ENCODE data around the gene KCNK7.

The KCNK7 gene

GRCh38 chr11:65576867-65577755 is 18.5 kb downstream of the KCNK7 start:
- no peak for TF ChIP-seq CTCF (IDR thresholded peaks at IDR 0.05)
- no peak overlapping the region for H3K27ac Mint-ChIP-seq
- peaks cover 19% of the 10 kb centered on the region for H3K27me3 Mint-ChIP-seq (ENCODE audit: low read depth, poor library complexity)
- H3K36me3 Mint-ChIP-seq (ENCODE audit: low read depth): no peaks in the 10 kb centered on the region
- H3K4me1 Mint-ChIP-seq: peaks cover 50% of the 10 kb centered on the region
- peak overlapping the region; percentile 72 for H3K4me3 Mint-ChIP-seq
- H3K9me3 Mint-ChIP-seq: no peaks in the 10 kb centered on the region
- no peak for DNase-seq

GRCh38 chr11:65576232-65576866 is 19.3 kb downstream of the KCNK7 start:
- no peak for DNase-seq
- no peaks in the 10 kb centered on the region for H3K9me3 Mint-ChIP-seq
- H3K27ac Mint-ChIP-seq: no peak overlapping the region
- no peak for TF ChIP-seq CTCF (IDR thresholded peaks at IDR 0.05)
- no peaks in the 10 kb centered on the region for H3K36me3 Mint-ChIP-seq (ENCODE audit: low read depth)
- H3K27me3 Mint-ChIP-seq (ENCODE audit: low read depth, poor library complexity): peaks cover 15% of the 10 kb centered on the region
- peak overlapping the region; percentile 72 for H3K4me3 Mint-ChIP-seq
- H3K4me1 Mint-ChIP-seq: peaks cover 57% of the 10 kb centered on the region

- no peaks in the 10 kb centered on the region for H3K9me3 Mint-ChIP-seq
- no peak within 1 kb of the TSS for H3K27ac Mint-ChIP-seq
- H3K4me1 Mint-ChIP-seq: peaks cover 64% of the 10 kb centered on the region
- H3K27me3 Mint-ChIP-seq (ENCODE audit: low read depth, poor library complexity): peaks cover 15% of the 10 kb centered on the region
- no peak for TF ChIP-seq CTCF (IDR thresholded peaks at IDR 0.05)
- peak; percentile 77 for DNase-seq
- peak within 1 kb of the TSS; percentile 79 for H3K4me3 Mint-ChIP-seq
- H3K36me3 Mint-ChIP-seq (ENCODE audit: low read depth): no peaks in the 10 kb centered on the region
These were observed 19.9 kb downstream of the KCNK7 start, which contains the start of gene EHBP1L1 for GRCh38 chr11:65575568-65576231. TSS of gene EHBP1L1 (plus strand) at chr11:65576053. CDS start at chr11:65576303, 250 bp downstream.

GRCh38 chr11:65574811-65575567 is 20.6 kb downstream of the KCNK7 start:
- Mint-ChIP-seq H3K27me3 (ENCODE audit: low read depth, poor library complexity) (peaks cover 18% of the 10 kb centered on the region), H3K36me3 (ENCODE audit: low read depth) (no peaks in the 10 kb centered on the region), H3K9me3 (no peaks in the 10 kb centered on the region), H3K27ac (no peak overlapping the region), H3K4me1 (peaks cover 70% of the 10 kb centered on the region), H3K4me3 (peak overlapping the region; percentile 79)
- DNase-seq: no peak
- no peak for TF ChIP-seq CTCF (IDR thresholded peaks at IDR 0.05)

- Mint-ChIP-seq H3K36me3 (ENCODE audit: low read depth) (no peaks in the 10 kb centered on the region), H3K9me3 (no peaks in the 10 kb centered on the region), H3K4me3 (peak overlapping the region; percentile 83), H3K27ac (no peak overlapping the region), H3K27me3 (ENCODE audit: low read depth, poor library complexity) (peaks cover 18% of the 10 kb centered on the region), H3K4me1 (peaks cover 75% of the 10 kb centered on the region)
- peak; percentile 89 for DNase-seq
- peak; percentile 99 for TF ChIP-seq CTCF (IDR thresholded peaks at IDR 0.05)
These were observed 21.3 kb downstream of the KCNK7 start for GRCh38 chr11:65574109-65574810.

All from nephron progenitor cell (in vitro differentiated cells).